ENCODE measurements around the gene DENND4A. TPM values are rescaled to one million over a fixed set of nuclear protein-coding genes. Genes with fewer than 3 reads are reported as not detected.

The DENND4A gene
- total RNA-seq, 1 donor from 2014 or later: 32.5 TPM

- DNase-seq: no peak
- H3K36me3 ChIP-seq: peaks cover 22% of the 10 kb centered on the region
- intact Hi-C loops (cut with DNase I): no loop called here
These were observed 141.6 kb downstream of the DENND4A start for GRCh38 chr15:65650312-65651041.

GRCh38 chr15:65646486-65646885, 145.6 kb downstream of the DENND4A start:
- H3K4me3 ChIP-seq: no peak overlapping the region
- no peak for DNase-seq
- H3K27ac ChIP-seq: no peak overlapping the region
- no peaks in the 10 kb centered on the region for H3K27me3 ChIP-seq
- intact Hi-C loops (cut with DNase I): no loop called here
- peaks cover 3% of the 10 kb centered on the region for H3K4me1 ChIP-seq
- H3K36me3 ChIP-seq: peaks cover 7% of the 10 kb centered on the region
- ATAC-seq: no peak
- TF ChIP-seq, protein P1, sequence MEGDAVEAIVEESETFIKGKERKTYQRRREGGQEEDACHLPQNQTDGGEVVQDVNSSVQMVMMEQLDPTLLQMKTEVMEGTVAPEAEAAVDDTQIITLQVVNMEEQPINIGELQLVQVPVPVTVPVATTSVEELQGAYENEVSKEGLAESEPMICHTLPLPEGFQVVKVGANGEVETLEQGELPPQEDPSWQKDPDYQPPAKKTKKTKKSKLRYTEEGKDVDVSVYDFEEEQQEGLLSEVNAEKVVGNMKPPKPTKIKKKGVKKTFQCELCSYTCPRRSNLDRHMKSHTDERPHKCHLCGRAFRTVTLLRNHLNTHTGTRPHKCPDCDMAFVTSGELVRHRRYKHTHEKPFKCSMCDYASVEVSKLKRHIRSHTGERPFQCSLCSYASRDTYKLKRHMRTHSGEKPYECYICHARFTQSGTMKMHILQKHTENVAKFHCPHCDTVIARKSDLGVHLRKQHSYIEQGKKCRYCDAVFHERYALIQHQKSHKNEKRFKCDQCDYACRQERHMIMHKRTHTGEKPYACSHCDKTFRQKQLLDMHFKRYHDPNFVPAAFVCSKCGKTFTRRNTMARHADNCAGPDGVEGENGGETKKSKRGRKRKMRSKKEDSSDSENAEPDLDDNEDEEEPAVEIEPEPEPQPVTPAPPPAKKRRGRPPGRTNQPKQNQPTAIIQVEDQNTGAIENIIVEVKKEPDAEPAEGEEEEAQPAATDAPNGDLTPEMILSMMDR (IDR thresholded peaks at IDR 0.05): no peak
- H3K9me3 ChIP-seq: no peaks in the 10 kb centered on the region

More at GRCh38 chr15:65650312-65651041, 141.6 kb downstream of the DENND4A start:
- Histone ChIP-seq H3K9me3 (no peaks in the 10 kb centered on the region), H3K27me3 (no peaks in the 10 kb centered on the region), H3K4me1 (peaks cover 7% of the 10 kb centered on the region), H3K4me3 (no peak overlapping the region), H3K27ac (no peak overlapping the region)
- no peak for ATAC-seq
- TF ChIP-seq, protein P1 (IDR thresholded peaks at IDR 0.05): no peak

- Histone ChIP-seq H3K27me3 (no peaks in the 10 kb centered on the region), H3K4me1 (peaks cover 3% of the 10 kb centered on the region), H3K4me3 (no peak overlapping the region), H3K27ac (no peak overlapping the region), H3K36me3 (peaks cover 4% of the 10 kb centered on the region), H3K9me3 (no peaks in the 10 kb centered on the region)
- intact Hi-C loops (cut with DNase I): no loop called here
- ATAC-seq: no peak
- TF ChIP-seq, protein P1 (IDR thresholded peaks at IDR 0.05): no peak
- no peak for DNase-seq
These were observed 146.7 kb downstream of the DENND4A start for GRCh38 chr15:65645392-65645791.

DNA sequence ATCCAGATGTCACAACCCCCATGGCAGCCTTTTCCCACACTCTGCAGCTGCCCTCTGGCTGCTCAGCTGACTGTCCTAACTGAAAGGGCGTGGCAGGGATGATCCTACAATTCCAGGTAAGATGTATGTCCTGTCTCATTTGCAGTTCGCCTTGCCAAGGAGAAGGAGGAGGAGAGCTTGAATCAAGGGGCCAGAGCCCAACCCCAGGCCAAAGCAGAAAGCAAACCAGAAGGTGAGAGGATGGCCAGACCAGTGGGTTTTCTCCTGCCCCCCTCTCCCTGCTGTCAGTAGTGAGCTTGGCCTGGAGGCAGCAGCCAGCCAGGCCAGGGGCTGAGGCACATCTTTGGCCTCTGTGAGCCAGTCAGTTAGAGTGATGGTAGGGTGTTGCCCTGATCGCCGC, 147.8 kb downstream of the DENND4A start:
- H3K9me3 ChIP-seq: no peaks in the 10 kb centered on the region
- peaks cover 3% of the 10 kb centered on the region for H3K4me1 ChIP-seq
- H3K4me3 ChIP-seq: no peak overlapping the region
- no peaks in the 10 kb centered on the region for H3K27me3 ChIP-seq
- DNase-seq (no peak), ATAC-seq (no peak)
- no peaks in the 10 kb centered on the region for H3K36me3 ChIP-seq
- intact Hi-C loops (cut with DNase I): no loop called here
- TF ChIP-seq, protein P1 (IDR thresholded peaks at IDR 0.05): no peak
- H3K27ac ChIP-seq: no peak overlapping the region

GRCh38 chr15:65642594-65642993, 149.5 kb downstream of the DENND4A start:
- no peak for DNase-seq

More at GRCh38 chr15:65642594-65642993, 149.5 kb downstream of the DENND4A start:
- no peak overlapping the region for H3K27ac ChIP-seq
- H3K4me3 ChIP-seq: no peak overlapping the region
- no peak for ATAC-seq
- peaks cover 14% of the 10 kb centered on the region for H3K4me1 ChIP-seq
- TF ChIP-seq, protein P1 (IDR thresholded peaks at IDR 0.05): no peak
- H3K36me3 ChIP-seq: no peaks in the 10 kb centered on the region
- intact Hi-C loops (cut with DNase I): no loop called here
- H3K27me3 ChIP-seq: no peaks in the 10 kb centered on the region
- H3K9me3 ChIP-seq: no peaks in the 10 kb centered on the region

Data from upper lobe of right lung (tissue), 1 donor.